SK-N-SH (cell line): ENCODE measurements around the gene CHST11. TPM values are rescaled to one million over a fixed set of nuclear protein-coding genes. Genes with fewer than 3 reads are reported as not detected.

Experiments
- CTCF ChIA-PET: fragments of 300-600, 350-600 bp; formaldehyde crosslinking; extraction: SDS; loops from one replicate; lab custom pipeline; 2021; lab: Yijun Ruan, JAX
- POLR2A ChIA-PET: fragments of 350-600 bp; sonication (Branson Sonifier 250); formaldehyde crosslinking; extraction: SDS; loops from one replicate; lab custom pipeline; 2020; ENCODE audit warnings: antibody characterized with exemption, inconsistent platforms; lab: Yijun Ruan, JAX
- DNase-seq: peaks from one replicate; pipeline ENCODE4 v3.0.0; 2012
- H2AFZ ChIP-seq: fragments of 200-600 bp; sonication (generic); 2 replicates; pipeline ENCODE4 v1.8.1; 2016; ENCODE audit warnings: antibody characterized with exemption, mild to moderate bottlenecking, low read depth
- H3F3A ChIP-seq: fragments of 200-600 bp; sonication (generic); replicated peaks from 2 replicates; pipeline ENCODE3; 2016; ENCODE audit warnings: antibody characterized with exemption, mild to moderate bottlenecking; ENCODE audit not compliant: insufficient read depth
- H3K27ac ChIP-seq, 2 experiments: fragments of 200-500 bp in 1 of 2; fragments of 200-600 bp in 1 of 2; sonication (Bioruptor generic) in 1 of 2; sonication (generic), shearing (Covaris generic) in 1 of 2; 2 replicates each; pipeline versions ENCODE4 v1.5.1 to v1.6.1; 2014 to 2016; ENCODE audit warnings: low read depth in 2 of 2, inconsistent platforms in 1 of 2, low read length in 1 of 2, mild to moderate bottlenecking in 1 of 2, mixed read lengths in 1 of 2
- H3K27me3 ChIP-seq: fragments of 200-600 bp; sonication (generic), shearing (Covaris generic); 2 replicates; pipeline ENCODE4 v1.6.1; 2016; ENCODE audit warnings: mixed run types; ENCODE audit not compliant: insufficient read depth
- H3K36me3 ChIP-seq, 2 experiments: fragments of 200-500 bp in 1 of 2; fragments of 200-600 bp in 1 of 2; sonication (Bioruptor generic) in 1 of 2; sonication (generic) in 1 of 2; replicated peaks in 1 of 2; 2 replicates each; pipeline versions ENCODE3 to v1.5.1; 2014 to 2016; ENCODE audit warnings: low read length in 1 of 2, mild to moderate bottlenecking in 1 of 2; ENCODE audit not compliant: insufficient read depth in 2 of 2, control insufficient read depth in 1 of 2
- H3K4me1 ChIP-seq, 2 experiments: fragments of 200-500 bp in 1 of 2; fragments of 200-600 bp in 1 of 2; sonication (Bioruptor generic) in 1 of 2; sonication (generic), shearing (Covaris generic) in 1 of 2; 2 replicates each; pipeline versions ENCODE4 v1.5.1 to v1.6.1; 2014 to 2016; ENCODE audit warnings: low read depth in 1 of 2, low read length in 1 of 2, mixed run types in 1 of 2; ENCODE audit not compliant: insufficient read depth in 2 of 2, control insufficient read depth in 1 of 2
- H3K4me2 ChIP-seq: fragments of 200-600 bp; sonication (generic), shearing (Covaris generic); 2 replicates; pipeline ENCODE4 v1.6.1; 2017; ENCODE audit warnings: mixed run types
- H3K4me3 ChIP-seq, 2 experiments: fragments of 200-500 bp in 1 of 2; fragments of 200-600 bp in 1 of 2; sonication (Bioruptor generic) in 1 of 2; sonication (generic), shearing (Covaris generic) in 1 of 2; 2 replicates each; pipeline versions ENCODE4 v1.5.1 to v1.8.1; 2014 to 2016; ENCODE audit warnings: low read depth in 2 of 2, inconsistent platforms in 1 of 2, low read length in 1 of 2, mild to moderate bottlenecking in 1 of 2, mixed read lengths in 1 of 2, moderate library complexity in 1 of 2
- H3K79me2 ChIP-seq: fragments of 200-600 bp; sonication (generic); 2 replicates; pipeline ENCODE4 v1.8.1; 2017; ENCODE audit warnings: mild to moderate bottlenecking; ENCODE audit not compliant: insufficient read depth
- H3K9ac ChIP-seq: fragments of 200-600 bp; sonication (generic); 2 replicates; pipeline ENCODE4 v1.6.1; 2017; ENCODE audit warnings: mixed run types
- H3K9me2 ChIP-seq: fragments of 200-600 bp; sonication (generic); 2 replicates; pipeline ENCODE4 v1.6.1; 2017; ENCODE audit warnings: mixed run types
- H3K9me3 ChIP-seq: fragments of 200-600 bp; sonication (generic); 2 replicates; pipeline ENCODE4 v1.6.1; 2017; ENCODE audit warnings: mixed run types, mild to moderate bottlenecking, moderate library complexity
- H4K20me1 ChIP-seq: fragments of 200-600 bp; sonication (generic); 2 replicates; pipeline ENCODE4 v1.6.1; 2017; ENCODE audit warnings: mild to moderate bottlenecking, mixed run types; ENCODE audit not compliant: insufficient read depth
- ELF1 ChIP-seq: IDR thresholded peaks from 2 replicates; pipeline ENCODE4 v1.4.0; 2012
- EP300 ChIP-seq, 2 experiments: IDR thresholded peaks; 2 replicates each; pipeline versions ENCODE4 v1.4.0 to v1.6.1; 2012; ENCODE audit warnings: borderline replicate concordance in 1 of 2, low read depth in 1 of 2, low read length in 1 of 2
- FOXJ3 ChIP-seq: sonication (generic); formaldehyde crosslinking; IDR thresholded peaks from 2 replicates; pipeline ENCODE4 v1.5.1; 2020; ENCODE audit warnings: mild to moderate bottlenecking, missing genetic modification reagents
- FOXM1 ChIP-seq: IDR thresholded peaks from 2 replicates; pipeline ENCODE4 v1.4.0; 2012; ENCODE audit warnings: low read depth, mild to moderate bottlenecking
- GABPA ChIP-seq: IDR thresholded peaks from 2 replicates; pipeline ENCODE4 v1.4.0; 2012; ENCODE audit warnings: low read depth, mild to moderate bottlenecking
- JUND ChIP-seq: IDR thresholded peaks from 2 replicates; pipeline ENCODE4 v1.4.0; 2012
- MEF2A ChIP-seq: IDR thresholded peaks from 2 replicates; pipeline ENCODE4 v1.4.0; 2012; ENCODE audit warnings: low read depth, borderline replicate concordance
- NRF1 ChIP-seq: IDR thresholded peaks from 2 replicates; pipeline ENCODE4 v1.6.1; 2012; ENCODE audit warnings: low read depth, mild to moderate bottlenecking, low read length
- RCOR1 ChIP-seq: fragments of 150-350 bp; IDR thresholded peaks from 2 replicates; pipeline ENCODE4 v1.6.1; 2017; ENCODE audit warnings: antibody characterized with exemption, low read length
- TCF12 ChIP-seq: IDR thresholded peaks from 2 replicates; pipeline ENCODE4 v1.4.0; 2012
- TEAD4 ChIP-seq: IDR thresholded peaks from 2 replicates; pipeline ENCODE4 v1.4.0; 2012; ENCODE audit warnings: mild to moderate bottlenecking, borderline replicate concordance; ENCODE audit not compliant: insufficient read depth
- ZBTB33 ChIP-seq: IDR thresholded peaks from 2 replicates; pipeline ENCODE4 v1.4.0; 2012; ENCODE audit warnings: low read depth, borderline replicate concordance
- WGBS: methylation state at CpG from one replicate; pipeline ENCODE4 v1.1.6; 2017; ENCODE audit warnings: low lambda C conversion rate; 5-methylcytosine and 5-hydroxymethylcytosine counted together
- polyA plus RNA-seq, 3 experiments: library from polyadenylated mRNA; depleted of rRNA; stranded (reverse); fragments of >200 nt; gene quantifications; 2 replicates each; pipeline ENCODE4 v1.2.3, GENCODE V29; 2012
- TF ChIP-seq, protein P1 (sequence below): IDR thresholded peaks from 2 replicates; pipeline ENCODE4 v1.4.0; 2012; ENCODE audit warnings: low read depth, borderline replicate concordance

CHST11 gene
- polyA plus RNA-seq, 1 of the 3 experiments (the other 2 are of a cell fraction), result 18.6 TPM

DNA sequence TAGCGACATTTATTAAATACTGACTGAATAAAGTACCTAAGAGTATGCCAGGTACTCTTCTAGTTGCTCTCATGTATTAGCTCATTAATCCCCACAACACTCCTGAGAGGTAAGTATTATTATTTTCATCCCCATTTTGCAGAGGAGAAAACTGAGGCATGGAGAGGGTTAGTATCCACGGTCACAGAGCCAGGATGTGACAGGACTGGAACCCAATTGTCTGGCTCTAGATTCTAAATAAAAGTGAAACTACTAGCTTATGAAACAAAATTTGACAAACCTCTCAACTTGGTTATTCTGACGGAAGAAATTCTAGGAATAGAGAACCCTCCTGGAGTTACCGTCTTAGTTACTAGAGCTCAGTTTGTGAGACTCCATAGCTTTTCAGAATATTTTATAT is 112.2 kb downstream of the CHST11 start:
- WGBS, result 93% methylated on average over 4 of the region's 4 CpGs
- Histone ChIP-seq H3K27me3 (no peaks in the 10 kb centered on the region), H2AFZ (no peak overlapping the region), H3K36me3 (no peaks in the 10 kb centered on the region), H3K9ac (no peak overlapping the region), H4K20me1 (no peaks in the 10 kb centered on the region), H3K9me3 (no peaks in the 10 kb centered on the region), H3K27ac (no peak overlapping the region), H3K4me3 (no peak overlapping the region), H3K4me1 (peaks cover 0 to 9% of the 10 kb centered on the region in 2 experiments; a peak in 1 of 4 replicates), H3K79me2 (no peaks in the 10 kb centered on the region), H3K9me2 (no peaks in the 10 kb centered on the region), H3K4me2 (no peak overlapping the region), H3F3A (no peaks in the 10 kb centered on the region)
- ChIA-PET CTCF (no interaction called here), POLR2A (no interaction called here)
- no peak for TF ChIP-seq TCF12
- TF ChIP-seq RCOR1, result no peak
- no peak for TF ChIP-seq ELF1
- no peak for TF ChIP-seq ZBTB33
- no peak for TF ChIP-seq GABPA
- no peak for TF ChIP-seq EP300 (IDR thresholded peaks at IDR 0.05; ENCODE audit: borderline replicate concordance in 1 of 2, low read depth in 1 of 2, low read length in 1 of 2)
- no peak for DNase-seq

- Histone ChIP-seq H4K20me1 (no peaks in the 10 kb centered on the region), H3K9ac (no peak overlapping the region), H3K9me3 (no peaks in the 10 kb centered on the region), H3K36me3 (no peaks in the 10 kb centered on the region), H3K9me2 (no peaks in the 10 kb centered on the region), H3K27me3 (no peaks in the 10 kb centered on the region), H3K4me3 (no peak overlapping the region), H2AFZ (no peak overlapping the region), H3K4me1 (peaks cover 0 to 9% of the 10 kb centered on the region in 2 experiments; a peak in 1 of 4 replicates), H3K27ac (no peak overlapping the region), H3K79me2 (no peaks in the 10 kb centered on the region), H3F3A (no peaks in the 10 kb centered on the region), H3K4me2 (no peak overlapping the region)
- ChIA-PET POLR2A (no interaction called here), CTCF (no interaction called here)
- DNase-seq, result no peak
- TF ChIP-seq FOXM1 (no peak), NRF1 (no peak), EP300 (IDR thresholded peaks at IDR 0.05; ENCODE audit: borderline replicate concordance in 1 of 2, low read depth in 1 of 2, low read length in 1 of 2) (no peak), MEF2A (no peak), JUND (no peak), FOXJ3 (CRISPR knock-in tag) (no peak), TEAD4 (no peak), ELF1 (no peak)
- TF ChIP-seq, protein P1, sequence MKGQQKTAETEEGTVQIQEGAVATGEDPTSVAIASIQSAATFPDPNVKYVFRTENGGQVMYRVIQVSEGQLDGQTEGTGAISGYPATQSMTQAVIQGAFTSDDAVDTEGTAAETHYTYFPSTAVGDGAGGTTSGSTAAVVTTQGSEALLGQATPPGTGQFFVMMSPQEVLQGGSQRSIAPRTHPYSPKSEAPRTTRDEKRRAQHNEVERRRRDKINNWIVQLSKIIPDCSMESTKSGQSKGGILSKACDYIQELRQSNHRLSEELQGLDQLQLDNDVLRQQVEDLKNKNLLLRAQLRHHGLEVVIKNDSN, result no peak
- WGBS, result 87% methylated on average over 5 of the region's 8 CpGs
These were observed 112.8 kb downstream of the CHST11 start for GRCh38 chr12:104569346-104570173.
